GM12878 (cell line): ENCODE results near the gene FAF1. TPM values are rescaled to one million over a fixed set of nuclear protein-coding genes. Genes with fewer than 3 reads are reported as not detected.
"Not testable (repeated sequence)": the region's sequence is repeated elsewhere in the genome, so short reads cannot be mapped to it uniquely, and the experiment has no call there.

Experiments
- ATAC-seq: fragments of 200-7000 bp; cut with Tn5 transposase; 3 replicates; pipeline ENCODE4 v1.9.1; 2020; ENCODE audit warnings: mild to moderate bottlenecking, moderate library complexity
- BruUV-seq: library from RNA; stranded (reverse); fragments of 400-500 nt; replicated peaks from 2 replicates; lab custom pipeline; 2021; lab: Mats Ljungman, UMichigan
- CTCF ChIA-PET: fragments of 300-600 bp; sonication (Branson Sonifier 250); formaldehyde crosslinking; extraction: SDS; loops from one replicate; lab custom pipeline; 2021; ENCODE audit warnings: inconsistent platforms; lab: Yijun Ruan, JAX
- POLR2A ChIA-PET: fragments of 350-600 bp; formaldehyde crosslinking; extraction: SDS; loops from one replicate; lab custom pipeline; 2021; ENCODE audit warnings: inconsistent platforms; lab: Charles Lee
- RAD21 ChIA-PET: fragments of 300-600 bp; sonication (Branson Sonifier 250); formaldehyde crosslinking; loops from one replicate; lab custom pipeline; 2023; ENCODE audit warnings: antibody characterized with exemption; ENCODE audit not compliant: unreplicated experiment; lab: Charles Lee
- SMC1A ChIA-PET: fragments of 300-600 bp; sonication (Branson Sonifier 250); formaldehyde crosslinking; loops from one replicate; lab custom pipeline; 2023; ENCODE audit not compliant: unreplicated experiment, uncharacterized antibody; lab: Charles Lee
- DNase-seq: peaks from one replicate; pipeline ENCODE4 v3.0.0-alpha.2; 2011; ENCODE audit warnings: low read depth, low spot score
- FAIRE-seq: peaks from 3 replicates; lab custom pipeline; 2011; peaks lifted over from hg19 to GRCh38; lab: Jason Lieb, UNC
- H2AFZ ChIP-seq: 2 replicates; pipeline ENCODE4 v1.6.0; 2011; ENCODE audit warnings: low read depth, low read length, control low read depth; ENCODE audit not compliant: control insufficient read depth
- H3K27ac ChIP-seq: 2 replicates; pipeline ENCODE4 v1.5.1; 2011; ENCODE audit warnings: control low read depth; ENCODE audit not compliant: control insufficient read depth, insufficient read depth
- H3K27me3 ChIP-seq, 2 experiments: replicated peaks in 1 of 2; 2 replicates each; pipeline versions ENCODE4 v1.6.0 to v1.6.1; 2011; ENCODE audit warnings: low read length in 1 of 2; ENCODE audit not compliant: control insufficient read depth in 2 of 2, insufficient read depth in 2 of 2
- H3K36me3 ChIP-seq, 2 experiments: 2 replicates each; pipeline ENCODE4 v1.5.1; 2011; ENCODE audit warnings: low read length in 1 of 2; ENCODE audit not compliant: control insufficient read depth in 2 of 2, insufficient read depth in 2 of 2
- H3K4me1 ChIP-seq: 2 replicates; pipeline ENCODE4 v1.6.1; 2011; ENCODE audit warnings: mild to moderate bottlenecking, low read length, moderate library complexity, mixed read lengths; ENCODE audit not compliant: control insufficient read depth, insufficient read depth
- H3K4me2 ChIP-seq: 2 replicates; pipeline ENCODE4 v1.6.0; 2011; ENCODE audit warnings: control low read depth; ENCODE audit not compliant: control insufficient read depth, insufficient read depth
- H3K4me3 ChIP-seq: fragments of 200-600 bp; sonication (generic); 2 replicates; pipeline ENCODE4 v1.5.1; 2016
- H3K79me2 ChIP-seq: 2 replicates; pipeline ENCODE4 v1.6.0; 2011; ENCODE audit warnings: low read length; ENCODE audit not compliant: control insufficient read depth, insufficient read depth
- H3K9ac ChIP-seq: 2 replicates; pipeline ENCODE4 v1.8.0; 2011; ENCODE audit warnings: low read length, control low read depth, mixed read lengths; ENCODE audit not compliant: control insufficient read depth, insufficient read depth
- H3K9me3 ChIP-seq: replicated peaks from 3 replicates; pipeline ENCODE4 v1.5.1; 2011; ENCODE audit warnings: mild to moderate bottlenecking, low read length; ENCODE audit not compliant: control insufficient read depth, insufficient read depth
- H4K20me1 ChIP-seq: 2 replicates; pipeline ENCODE4 v1.6.0; 2011; ENCODE audit not compliant: control insufficient read depth, insufficient read depth
- KDM1A ChIP-seq: fragments of 200-600 bp; sonication (generic); IDR thresholded peaks from 2 replicates; pipeline ENCODE4 v1.6.1; 2016; ENCODE audit warnings: borderline replicate concordance
- NBN ChIP-seq: fragments of 450-650 bp; IDR thresholded peaks from 2 replicates; pipeline ENCODE4 v1.6.1; 2016
- NFXL1 ChIP-seq: fragments of 450-650 bp; IDR thresholded peaks from 2 replicates; pipeline ENCODE4 v1.6.1; 2017; ENCODE audit warnings: antibody characterized with exemption, mild to moderate bottlenecking, borderline replicate concordance
- POLR2AphosphoS5 ChIP-seq: IDR thresholded peaks from 2 replicates; pipeline ENCODE4 v1.6.1; 2011; ENCODE audit warnings: mild to moderate bottlenecking, low read length, inconsistent platforms
- YY1 ChIP-seq: IDR thresholded peaks from 2 replicates; pipeline ENCODE4 v1.6.1; 2011; ENCODE audit warnings: low read depth, mild to moderate bottlenecking, low read length
- WGBS: methylation state at CpG from one replicate; pipeline ENCODE4 v1.1.6; 2016; ENCODE audit warnings: low lambda C conversion rate; ENCODE audit not compliant: insufficient replicate concordance, insufficient coverage; ENCODE audit errors: missing lambda C conversion rate; 5-methylcytosine and 5-hydroxymethylcytosine counted together
- in situ Hi-C: fragments of 300-500 bp; cut with MboI; formaldehyde crosslinking; loops from 9 replicates; pipeline ENCODE4 v1.14.3; 2018; ENCODE audit warnings: mixed read lengths
- intact Hi-C: fragments of 100-400 bp; cut with micrococcal nuclease; formaldehyde crosslinking; loops from one replicate; pipeline ENCODE4 v1.14.2; 2022; ENCODE audit not compliant: unreplicated experiment
- polyA plus RNA-seq, 11 experiments: library from polyadenylated mRNA; depleted of rRNA in 4 of 11; unstranded in 6 of 11; stranded (reverse) in 5 of 11; fragments of >200 nt; fragmentation: Nextera tagmentation in 4 of 11; fragmentation: Illumina TruSeq in 1 of 11; extraction: Ambion mirVana in 4 of 11; extraction: Trizol in 1 of 11; gene quantifications; 1 replicate in 1 of 11; 2 replicates in 10 of 11; pipeline versions ENCODE4 v1.2.1 to v1.2.3, GENCODE V29; 2011 to 2016; ENCODE audit warnings: inconsistent platforms in 2 of 11, missing spikeins in 2 of 11, low read depth in 1 of 11
- total RNA-seq, 4 experiments: library from RNA; depleted of rRNA in 3 of 4; stranded (reverse); fragments of >200 nt in 3 of 4; fragmentation: Illumina TruSeq in 1 of 4; extraction: Trizol in 1 of 4; gene quantifications; 2 replicates each; pipeline versions ENCODE4 v1.2.1 to v1.2.3, GENCODE V29; 2013 to 2021
- TF ChIP-seq, protein P1 (sequence below): fragments of 450-650 bp; IDR thresholded peaks from 2 replicates; pipeline ENCODE4 v1.6.1; 2017; ENCODE audit warnings: mild to moderate bottlenecking
- TF ChIP-seq, protein P2 (sequence below): fragments of 150-350 bp; IDR thresholded peaks from 2 replicates; pipeline ENCODE4 v1.6.1; 2016; ENCODE audit warnings: low read depth, low read length

The FAF1 gene
- total and polyA plus RNA-seq, 10 of the 15 experiments (the other 5 are each of a cell fraction or from before 2014, with no cell fraction given) = 8.6 to 54.5 (median 23.7) TPM

DNA sequence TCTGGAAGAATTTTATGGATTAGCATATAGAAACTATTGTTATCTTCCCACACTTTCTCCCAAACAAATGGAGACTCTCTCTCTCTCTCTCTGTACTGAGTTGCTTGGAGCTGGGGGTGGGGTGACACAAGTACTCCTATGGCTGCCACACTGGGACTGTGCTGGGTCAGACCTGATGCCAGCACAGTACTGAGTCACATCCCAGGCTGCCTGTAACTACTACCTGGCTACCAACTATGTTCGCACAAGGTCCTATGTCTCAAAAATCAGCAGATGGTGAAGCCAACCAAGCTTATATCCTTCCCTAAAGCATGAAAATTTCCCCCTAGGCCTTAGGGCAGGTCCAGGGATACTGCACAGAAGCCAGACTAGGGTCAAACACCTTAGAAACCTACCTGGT, 66.6 kb downstream of the FAF1 start:
- ChIA-PET RAD21 (no interaction called here), SMC1A (no interaction called here), POLR2A (no interaction called here), CTCF (no interaction called here)
- Histone ChIP-seq H3K4me2 (no peak overlapping the region), H3K4me3 (no peak overlapping the region), H3K36me3 (no peaks in the 10 kb centered on the region), H3K79me2 (peaks cover 6% of the 10 kb centered on the region), H2AFZ (no peak overlapping the region), H3K27ac (no peak overlapping the region), H3K27me3 (no peaks in the 10 kb centered on the region), H3K9me3 (peaks cover 5% of the 10 kb centered on the region; the same call in 2 of the 3 replicates), H3K4me1 (no peaks in the 10 kb centered on the region), H3K9ac (no peak overlapping the region), H4K20me1 (no peaks in the 10 kb centered on the region)
- BruUV-seq = no TSS peak
- intact Hi-C loops = no loop called here
- TF ChIP-seq KDM1A (no peak), POLR2AphosphoS5 (no peak), NFXL1 (no peak), YY1 (no peak), NBN (no peak)
- TF ChIP-seq, protein P1, sequence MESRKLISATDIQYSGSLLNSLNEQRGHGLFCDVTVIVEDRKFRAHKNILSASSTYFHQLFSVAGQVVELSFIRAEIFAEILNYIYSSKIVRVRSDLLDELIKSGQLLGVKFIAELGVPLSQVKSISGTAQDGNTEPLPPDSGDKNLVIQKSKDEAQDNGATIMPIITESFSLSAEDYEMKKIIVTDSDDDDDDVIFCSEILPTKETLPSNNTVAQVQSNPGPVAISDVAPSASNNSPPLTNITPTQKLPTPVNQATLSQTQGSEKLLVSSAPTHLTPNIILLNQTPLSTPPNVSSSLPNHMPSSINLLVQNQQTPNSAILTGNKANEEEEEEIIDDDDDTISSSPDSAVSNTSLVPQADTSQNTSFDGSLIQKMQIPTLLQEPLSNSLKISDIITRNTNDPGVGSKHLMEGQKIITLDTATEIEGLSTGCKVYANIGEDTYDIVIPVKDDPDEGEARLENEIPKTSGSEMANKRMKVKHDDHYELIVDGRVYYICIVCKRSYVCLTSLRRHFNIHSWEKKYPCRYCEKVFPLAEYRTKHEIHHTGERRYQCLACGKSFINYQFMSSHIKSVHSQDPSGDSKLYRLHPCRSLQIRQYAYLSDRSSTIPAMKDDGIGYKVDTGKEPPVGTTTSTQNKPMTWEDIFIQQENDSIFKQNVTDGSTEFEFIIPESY = no peak
- TF ChIP-seq, protein P2, sequence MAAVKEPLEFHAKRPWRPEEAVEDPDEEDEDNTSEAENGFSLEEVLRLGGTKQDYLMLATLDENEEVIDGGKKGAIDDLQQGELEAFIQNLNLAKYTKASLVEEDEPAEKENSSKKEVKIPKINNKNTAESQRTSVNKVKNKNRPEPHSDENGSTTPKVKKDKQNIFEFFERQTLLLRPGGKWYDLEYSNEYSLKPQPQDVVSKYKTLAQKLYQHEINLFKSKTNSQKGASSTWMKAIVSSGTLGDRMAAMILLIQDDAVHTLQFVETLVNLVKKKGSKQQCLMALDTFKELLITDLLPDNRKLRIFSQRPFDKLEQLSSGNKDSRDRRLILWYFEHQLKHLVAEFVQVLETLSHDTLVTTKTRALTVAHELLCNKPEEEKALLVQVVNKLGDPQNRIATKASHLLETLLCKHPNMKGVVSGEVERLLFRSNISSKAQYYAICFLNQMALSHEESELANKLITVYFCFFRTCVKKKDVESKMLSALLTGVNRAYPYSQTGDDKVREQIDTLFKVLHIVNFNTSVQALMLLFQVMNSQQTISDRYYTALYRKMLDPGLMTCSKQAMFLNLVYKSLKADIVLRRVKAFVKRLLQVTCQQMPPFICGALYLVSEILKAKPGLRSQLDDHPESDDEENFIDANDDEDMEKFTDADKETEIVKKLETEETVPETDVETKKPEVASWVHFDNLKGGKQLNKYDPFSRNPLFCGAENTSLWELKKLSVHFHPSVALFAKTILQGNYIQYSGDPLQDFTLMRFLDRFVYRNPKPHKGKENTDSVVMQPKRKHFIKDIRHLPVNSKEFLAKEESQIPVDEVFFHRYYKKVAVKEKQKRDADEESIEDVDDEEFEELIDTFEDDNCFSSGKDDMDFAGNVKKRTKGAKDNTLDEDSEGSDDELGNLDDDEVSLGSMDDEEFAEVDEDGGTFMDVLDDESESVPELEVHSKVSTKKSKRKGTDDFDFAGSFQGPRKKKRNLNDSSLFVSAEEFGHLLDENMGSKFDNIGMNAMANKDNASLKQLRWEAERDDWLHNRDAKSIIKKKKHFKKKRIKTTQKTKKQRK = no peak
- no peak for DNase-seq
- no peak for FAIRE-seq
- in situ Hi-C loops = no loop called here
- ATAC-seq = no peak
- WGBS = 57% methylated on average over 1 of the region's 1 CpG

DNA sequence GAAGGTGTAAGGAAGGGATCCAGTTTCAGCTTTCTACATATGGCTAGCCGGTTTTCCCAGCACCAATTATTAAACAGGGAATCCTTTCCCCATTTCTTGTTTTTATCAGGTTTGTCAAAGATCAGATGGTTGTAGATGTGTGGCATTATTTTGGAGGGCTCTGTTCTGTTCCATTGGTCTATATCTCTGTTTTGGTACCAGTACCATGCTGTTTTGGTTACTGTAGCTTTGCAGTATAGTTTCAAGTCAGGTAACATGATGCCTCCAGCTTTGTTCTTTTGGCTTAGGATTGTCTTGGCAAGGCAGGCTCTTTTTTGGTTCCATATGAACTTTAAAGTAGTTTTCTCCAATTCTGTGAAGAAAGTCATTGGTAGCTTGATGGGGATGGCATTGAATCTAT, 72.5 kb downstream of the FAF1 start:
- WGBS = 100% methylated on average over 1 of the region's 1 CpG
- H2AFZ ChIP-seq, H3K4me2 ChIP-seq, H3K4me1 ChIP-seq, in situ Hi-C loops, DNase-seq, H3K36me3 ChIP-seq, SMC1A ChIA-PET, H3K27me3 ChIP-seq, BruUV-seq, intact Hi-C loops, H3K9ac ChIP-seq, H4K20me1 ChIP-seq, H3K79me2 ChIP-seq, RAD21 ChIA-PET, CTCF ChIA-PET, H3K27ac ChIP-seq, FAIRE-seq, H3K4me3 ChIP-seq, POLR2A ChIA-PET, ATAC-seq, H3K9me3 ChIP-seq: not testable (repeated sequence)
